K562 (cell line): Measurements from ENCODE around the gene CRK. TPM values are rescaled to one million over a fixed set of nuclear protein-coding genes. Genes with fewer than 3 reads are reported as not detected.

ENCODE experiments used
- ATAC-seq: fragments of 200-7000 bp; cut with Tn5 transposase; 3 replicates; pipeline ENCODE4 v1.9.1; 2020; ENCODE audit warnings: moderate library complexity
- BruUV-seq: library from RNA; stranded (reverse); fragments of 400-500 nt; replicated peaks from 2 replicates; lab custom pipeline; 2021; lab: Mats Ljungman, UMichigan
- CTCF ChIA-PET: fragments of 300-600 bp; formaldehyde crosslinking; extraction: SDS; loops from one replicate; lab custom pipeline; 2021; ENCODE audit warnings: low intra/inter-chr PET ratio; lab: Yijun Ruan, JAX
- POLR2A ChIA-PET: fragments of 300-600, 350-650 bp; sonication (Branson Sonifier 250); formaldehyde crosslinking; extraction: SDS; loops from one replicate; lab custom pipeline; 2021; ENCODE audit warnings: antibody characterized with exemption, inconsistent platforms; lab: Yijun Ruan, JAX
- DNase-seq, 4 experiments: peaks; one replicate each; pipeline versions ENCODE4 v3.0.0 to v3.0.0-alpha.2; 2011 to 2018; ENCODE audit warnings: low spot score in 3 of 4, mixed read lengths in 3 of 4; ENCODE audit errors: extremely low read depth in 1 of 4
- FAIRE-seq: peaks from 2 replicates; lab custom pipeline; 2011; peaks lifted over from hg19 to GRCh38; lab: Jason Lieb, UNC
- H2AFZ ChIP-seq: 2 replicates; pipeline ENCODE4 v1.6.0; 2011; ENCODE audit warnings: low read depth, low read length, control low read depth, inconsistent platforms
- H3K27ac ChIP-seq: fragments of 200-600 bp; 3 replicates; pipeline ENCODE4 v1.8.0; 2011; ENCODE audit warnings: low read depth, mild to moderate bottlenecking, control low read depth, inconsistent platforms, low read length, moderate library complexity, mixed read lengths; ENCODE audit errors: extremely low read depth
- H3K27me3 ChIP-seq, 2 experiments: fragments of 300-600 bp in 1 of 2; 2 replicates in 1 of 2; 3 replicates in 1 of 2; pipeline versions ENCODE4 v1.6.0 to v1.8.0; 2011; ENCODE audit warnings: inconsistent platforms in 2 of 2, low read length in 2 of 2, mild to moderate bottlenecking in 1 of 2, mixed read lengths in 1 of 2, moderate library complexity in 1 of 2; ENCODE audit not compliant: control insufficient read depth in 2 of 2, insufficient read depth in 2 of 2
- H3K36me3 ChIP-seq: fragments of 300-600 bp; 3 replicates; pipeline ENCODE4 v1.8.0; 2011; ENCODE audit warnings: mild to moderate bottlenecking, low read length, inconsistent platforms; ENCODE audit not compliant: control insufficient read depth, insufficient read depth
- H3K4me1 ChIP-seq, 2 experiments: fragments of 200-600 bp in 1 of 2; replicated peaks in 1 of 2; 2 replicates in 1 of 2; 3 replicates in 1 of 2; pipeline versions ENCODE4 v1.5.1 to v1.8.0; 2011; ENCODE audit warnings: inconsistent platforms in 2 of 2, low read length in 2 of 2, mild to moderate bottlenecking in 1 of 2, mixed read lengths in 1 of 2, moderate library complexity in 1 of 2; ENCODE audit not compliant: control insufficient read depth in 2 of 2, insufficient read depth in 2 of 2
- H3K4me2 ChIP-seq: 2 replicates; pipeline ENCODE4 v1.6.1; 2011; ENCODE audit warnings: low read length, control low read depth, inconsistent platforms, mixed read lengths; ENCODE audit not compliant: insufficient read depth
- H3K4me3 ChIP-seq: fragments of 200-600 bp; sonication (generic), shearing (Covaris generic); 2 replicates; pipeline ENCODE4 v1.5.1; 2016; ENCODE audit warnings: control low read depth, inconsistent platforms
- H3K79me2 ChIP-seq: fragments of 200-600 bp; 3 replicates; pipeline ENCODE4 v1.8.0; 2011; ENCODE audit warnings: low read length, inconsistent platforms; ENCODE audit not compliant: control insufficient read depth, insufficient read depth
- H3K9ac ChIP-seq, 2 experiments: 2 replicates each; pipeline versions ENCODE4 v1.6.0 to v1.6.1; 2011; ENCODE audit warnings: low read depth in 2 of 2, low read length in 2 of 2, control low read depth in 1 of 2, inconsistent platforms in 1 of 2, mild to moderate bottlenecking in 1 of 2, mixed read lengths in 1 of 2; ENCODE audit not compliant: insufficient read depth in 1 of 2
- H3K9me1 ChIP-seq: one replicate; pipeline ENCODE4 v1.6.0; 2011; ENCODE audit warnings: inconsistent platforms, mild to moderate bottlenecking, low read length, moderate library complexity; ENCODE audit not compliant: control insufficient read depth, insufficient read depth
- H3K9me3 ChIP-seq: replicated peaks from 2 replicates; pipeline ENCODE4 v1.5.1; 2011; ENCODE audit warnings: low read depth, low read length, inconsistent platforms; ENCODE audit not compliant: control insufficient read depth, insufficient read depth
- H4K20me1 ChIP-seq: replicated peaks from 2 replicates; pipeline ENCODE4 v1.6.1; 2011; ENCODE audit warnings: low read length, inconsistent platforms, mixed read lengths; ENCODE audit not compliant: control insufficient read depth, insufficient read depth
- CBFA2T3 ChIP-seq: fragments of 450-650 bp; IDR thresholded peaks from 2 replicates; pipeline ENCODE4 v1.6.1; 2017
- CHD4 ChIP-seq: fragments of 200-600 bp; sonication (generic); IDR thresholded peaks from 3 replicates; pipeline ENCODE4 v1.6.1; 2012; ENCODE audit warnings: low read depth, mild to moderate bottlenecking, mixed read lengths, low read length, inconsistent platforms; ENCODE audit not compliant: insufficient read depth, insufficient replicate concordance, poor library complexity, severe bottlenecking
- ETV6 ChIP-seq, 3 experiments: fragments of 150-350 bp in 1 of 3; sonication (generic) in 1 of 3; formaldehyde crosslinking in 1 of 3; IDR thresholded peaks; 2 replicates each; pipeline versions ENCODE4 v1.6.1 to v1.8.0; 2014 to 2022; ENCODE audit warnings: borderline replicate concordance in 2 of 3, low read depth in 2 of 3, antibody characterized with exemption in 1 of 3, low read length in 1 of 3, mild to moderate bottlenecking in 1 of 3, missing genetic modification reagents in 1 of 3
- KDM1A ChIP-seq, 2 experiments: fragments of 450-650 bp; IDR thresholded peaks; 2 replicates each; pipeline ENCODE4 v1.6.1; 2016; ENCODE audit warnings: mild to moderate bottlenecking in 2 of 2
- KHSRP ChIP-seq: fragments of 450-650 bp; IDR thresholded peaks from 2 replicates; pipeline ENCODE4 v1.6.1; 2017
- SAFB ChIP-seq: fragments of 200-400 bp; formaldehyde crosslinking; IDR thresholded peaks from 2 replicates; pipeline ENCODE4 v1.6.1; 2017; ENCODE audit warnings: low read depth, low read length, borderline replicate concordance
- SMC3 ChIP-seq: conservative IDR thresholded peaks from 2 replicates; pipeline ENCODE4 v1.6.1; 2011; ENCODE audit warnings: low read depth, low read length, improper control_type of control experiment; ENCODE audit not compliant: insufficient read depth
- TCFL5 ChIP-seq: fragments of 250-450 bp; sonication (Bioruptor Pico); conservative IDR thresholded peaks from 2 replicates; pipeline ENCODE4 v1.6.1; 2021; ENCODE audit warnings: mild to moderate bottlenecking, moderate library complexity, matching md5 sums
- ZNF584 ChIP-seq: fragments of 200-800 bp; sonication (Bioruptor generic); IDR thresholded peaks from 2 replicates; pipeline ENCODE4 v1.6.1; 2016; ENCODE audit warnings: low read depth, mild to moderate bottlenecking, missing genetic modification characterization, missing compliant biosample characterization
- ZNF668 ChIP-seq: fragments of 250-450 bp; sonication (Bioruptor Pico); IDR thresholded peaks from 2 replicates; pipeline ENCODE4 v1.8.0; 2022; ENCODE audit warnings: mild to moderate bottlenecking, inconsistent platforms
- WGBS: fragments of 100-300 bp; shearing (Covaris generic); methylation state at CpG from one replicate; pipeline ENCODE4 v1.1.6; 2016; ENCODE audit warnings: low coverage, mixed read lengths; ENCODE audit not compliant: insufficient coverage; ENCODE audit errors: missing lambda C conversion rate; 5-methylcytosine and 5-hydroxymethylcytosine counted together
- in situ Hi-C: fragments of 300-500 bp; cut with MboI; formaldehyde crosslinking; loops from 4 replicates; pipeline ENCODE4 v1.15.0; 2018; ENCODE audit warnings: inconsistent platforms, mixed read lengths
- intact Hi-C: fragments of 100-400 bp; cut with micrococcal nuclease; formaldehyde crosslinking; loops from 2 replicates; pipeline ENCODE4 v1.14.2; 2022
- polyA plus RNA-seq, 8 experiments: library from polyadenylated mRNA; depleted of rRNA in 4 of 8; stranded (reverse) in 5 of 8; unstranded in 3 of 8; fragments of >200 nt; fragmentation: Nextera tagmentation in 2 of 8; fragmentation: Illumina TruSeq in 1 of 8; extraction: Ambion mirVana in 2 of 8; extraction: Trizol in 1 of 8; gene quantifications; 2 replicates each; pipeline versions ENCODE4 v1.2.1 to v1.2.3, GENCODE V29; 2011 to 2014; ENCODE audit warnings: inconsistent platforms in 1 of 8, missing spikeins in 1 of 8
- total RNA-seq, 7 experiments: library from RNA; depleted of rRNA in 6 of 7; stranded (reverse); fragments of >200 nt in 6 of 7; fragmentation: Illumina TruSeq in 2 of 7; extraction: Trizol in 2 of 7; gene quantifications; 2 replicates each; pipeline versions ENCODE4 v1.2.1 to v1.2.3, GENCODE V29; 2011 to 2021; ENCODE audit warnings: low replicate concordance in 1 of 7
- TF ChIP-seq, protein P1 (sequence below): fragments of 450-650 bp; formaldehyde crosslinking; IDR thresholded peaks from 2 replicates; pipeline ENCODE4 v1.4.0; 2020; ENCODE audit warnings: mild to moderate bottlenecking, moderate library complexity
- TF ChIP-seq, protein P2 (sequence below): fragments of 250-450 bp; sonication (Bioruptor Pico); IDR thresholded peaks from 2 replicates; pipeline ENCODE4 v1.4.0; 2020; ENCODE audit warnings: borderline replicate concordance
- TF ChIP-seq, protein P3 (sequence below): sonication (generic); formaldehyde crosslinking; IDR thresholded peaks from 2 replicates; pipeline ENCODE4 v1.8.0; 2022; ENCODE audit warnings: missing genetic modification reagents, mild to moderate bottlenecking, moderate library complexity, borderline replicate concordance

The CRK gene
- total and polyA plus RNA-seq, 9 of the 15 experiments (the other 6 are each of a cell fraction or from before 2014, with no cell fraction given): 13.1 to 40.2 (median 26.1) TPM

- Histone ChIP-seq H3K9me3 (no peaks in the 10 kb centered on the region), H4K20me1 (no peaks in the 10 kb centered on the region), H3K4me2 (no peak overlapping the region), H3K4me3 (no peak overlapping the region), H3K79me2 (peaks cover 13% of the 10 kb centered on the region), H3K9me1 (no peaks in the 10 kb centered on the region), H3K27me3 (no peaks in the 10 kb centered on the region), H3K27ac (no peak overlapping the region), H3K9ac (peak overlapping the region in 1 of 2 experiments; percentile 43; a peak in 1 of 4 replicates), H2AFZ (no peak overlapping the region), H3K4me1 (peaks cover 8 to 53% of the 10 kb centered on the region in 2 experiments; a peak in 4 of 5 replicates), H3K36me3 (no peaks in the 10 kb centered on the region)
- no peak for FAIRE-seq
- POLR2A ChIA-PET: interaction anchor here (1.6 kb wide), 1 partner anchor 22 kb away, joined by 7 read pairs; no protein-coding TSS in a partner anchor
- CTCF ChIA-PET: no interaction called here
- no peak for DNase-seq
- no peak for ATAC-seq
- no TSS peak for BruUV-seq
- 24% methylated on average over 13 of the region's 23 CpGs for WGBS
- in situ Hi-C loops: no loop called here
- intact Hi-C loops: no loop called here
- TF ChIP-seq, protein P1, sequence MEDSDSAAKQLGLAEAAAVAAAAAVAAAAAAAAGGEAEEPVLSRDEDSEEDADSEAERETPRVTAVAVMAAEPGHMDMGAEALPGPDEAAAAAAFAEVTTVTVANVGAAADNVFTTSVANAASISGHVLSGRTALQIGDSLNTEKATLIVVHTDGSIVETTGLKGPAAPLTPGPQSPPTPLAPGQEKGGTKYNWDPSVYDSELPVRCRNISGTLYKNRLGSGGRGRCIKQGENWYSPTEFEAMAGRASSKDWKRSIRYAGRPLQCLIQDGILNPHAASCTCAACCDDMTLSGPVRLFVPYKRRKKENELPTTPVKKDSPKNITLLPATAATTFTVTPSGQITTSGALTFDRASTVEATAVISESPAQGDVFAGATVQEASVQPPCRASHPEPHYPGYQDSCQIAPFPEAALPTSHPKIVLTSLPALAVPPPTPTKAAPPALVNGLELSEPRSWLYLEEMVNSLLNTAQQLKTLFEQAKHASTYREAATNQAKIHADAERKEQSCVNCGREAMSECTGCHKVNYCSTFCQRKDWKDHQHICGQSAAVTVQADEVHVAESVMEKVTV (CRISPR knock-in tag): no peak
- no peak for TF ChIP-seq ZNF668
- TF ChIP-seq KHSRP: no peak
- TF ChIP-seq SMC3: no peak
- TF ChIP-seq, protein P2, sequence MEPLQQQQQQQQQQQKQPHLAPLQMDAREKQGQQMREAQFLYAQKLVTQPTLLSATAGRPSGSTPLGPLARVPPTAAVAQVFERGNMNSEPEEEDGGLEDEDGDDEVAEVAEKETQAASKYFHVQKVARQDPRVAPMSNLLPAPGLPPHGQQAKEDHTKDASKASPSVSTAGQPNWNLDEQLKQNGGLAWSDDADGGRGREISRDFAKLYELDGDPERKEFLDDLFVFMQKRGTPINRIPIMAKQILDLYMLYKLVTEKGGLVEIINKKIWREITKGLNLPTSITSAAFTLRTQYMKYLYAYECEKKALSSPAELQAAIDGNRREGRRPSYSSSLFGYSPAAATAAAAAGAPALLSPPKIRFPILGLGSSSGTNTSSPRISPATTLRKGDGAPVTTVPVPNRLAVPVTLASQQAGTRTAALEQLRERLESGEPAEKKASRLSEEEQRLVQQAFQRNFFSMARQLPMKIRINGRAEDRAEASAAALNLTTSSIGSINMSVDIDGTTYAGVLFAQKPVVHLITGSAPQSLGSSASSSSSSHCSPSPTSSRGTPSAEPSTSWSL (CRISPR knock-in tag): no peak
- 0 out of 4 replicates have a peak, but pooled peaks of 1 of the 2 experiments have one; percentile 20 for TF ChIP-seq KDM1A (IDR thresholded peaks at IDR 0.05)
- TF ChIP-seq ZNF584 (CRISPR knock-in tag): no peak
- TF ChIP-seq ETV6 (IDR thresholded peaks at IDR 0.05; ENCODE audit: borderline replicate concordance in 1 of 2, low read depth in 2 of 2, low read length in 1 of 2): no peak
- TF ChIP-seq ETV6 (CRISPR knock-in tag; IDR thresholded peaks at IDR 0.05; ENCODE audit: borderline replicate concordance): no peak
- peak; percentile 19; the same call in 1 of the 2 replicates for TF ChIP-seq CBFA2T3
- TF ChIP-seq CHD4: no peak
- TF ChIP-seq TCFL5 (CRISPR knock-in tag): no peak
- TF ChIP-seq, protein P3, sequence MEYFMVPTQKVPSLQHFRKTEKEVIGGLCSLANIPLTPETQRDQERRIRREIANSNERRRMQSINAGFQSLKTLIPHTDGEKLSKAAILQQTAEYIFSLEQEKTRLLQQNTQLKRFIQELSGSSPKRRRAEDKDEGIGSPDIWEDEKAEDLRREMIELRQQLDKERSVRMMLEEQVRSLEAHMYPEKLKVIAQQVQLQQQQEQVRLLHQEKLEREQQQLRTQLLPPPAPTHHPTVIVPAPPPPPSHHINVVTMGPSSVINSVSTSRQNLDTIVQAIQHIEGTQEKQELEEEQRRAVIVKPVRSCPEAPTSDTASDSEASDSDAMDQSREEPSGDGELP: peak; percentile 12; the same call in 1 of the 2 replicates
- TF ChIP-seq SAFB: no peak
These were observed 37.4 kb upstream of the CRK start for GRCh38 chr17:1493291-1493980.
